DMS53 treated with DMSO at 0.1 percent for 48 hours (cell line): ENCODE results near the gene PRIM2.
A peak's percentile ranks its signal among the peaks of the same experiment; 100 is the strongest.
"Not testable (repeated sequence)": the region's sequence is repeated elsewhere in the genome, so short reads cannot be mapped to it uniquely, and the experiment has no call there.

Experiments
- DNase-seq: peaks from one replicate; lab custom pipeline; 2025; ENCODE audit not compliant: unreplicated experiment; lab: John Stamatoyannopoulos, UW

Gene PRIM2

DNA sequence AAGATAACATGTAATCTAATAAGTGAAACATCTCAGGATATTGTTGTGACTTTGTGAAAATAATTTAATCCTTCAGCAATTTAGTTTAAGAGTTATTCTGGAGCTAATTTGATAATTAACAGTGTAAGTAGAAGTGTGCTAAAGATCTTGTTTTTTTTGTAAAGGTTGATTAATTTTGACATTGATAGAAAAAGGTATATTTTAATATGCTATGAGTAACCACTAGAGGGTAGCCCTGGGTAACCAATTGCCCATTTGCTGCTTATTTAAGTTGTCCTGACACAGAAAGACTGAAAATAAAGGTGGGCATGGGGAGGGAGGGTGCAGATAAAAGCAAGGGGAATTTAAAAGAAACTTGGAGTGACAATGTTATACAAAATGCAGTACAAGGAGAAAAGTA, 262.1 kb downstream of the PRIM2 start:
- DNase-seq, result peak; percentile 1

GRCh38 chr6:57581586-57581985, 264.2 kb downstream of the PRIM2 start:
- not testable (repeated sequence) for DNase-seq

- not testable (repeated sequence) for DNase-seq
Observed at GRCh38 chr6:57601105-57601504, 283.7 kb downstream of the PRIM2 start.

DNA sequence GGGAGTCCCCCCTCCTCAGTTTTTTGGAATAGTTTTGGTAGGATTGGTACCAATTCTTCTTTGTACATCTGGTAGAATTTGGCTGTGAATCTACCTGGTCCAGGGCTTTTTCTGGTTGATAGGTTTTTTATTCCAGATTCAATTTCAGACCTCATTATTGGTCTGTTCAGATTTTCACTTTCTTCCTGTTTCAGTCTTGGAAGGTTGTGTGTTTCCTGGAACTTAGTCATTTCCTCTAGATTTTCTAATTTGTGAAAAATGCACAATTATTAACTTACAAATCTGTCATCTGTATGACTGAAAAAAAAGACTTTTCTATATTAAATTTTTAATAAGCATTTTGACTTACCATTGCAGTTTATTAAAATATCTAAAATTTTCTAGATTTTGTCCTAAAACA, 287.9 kb downstream of the PRIM2 start:
- DNase-seq, result not testable (repeated sequence)

DNA sequence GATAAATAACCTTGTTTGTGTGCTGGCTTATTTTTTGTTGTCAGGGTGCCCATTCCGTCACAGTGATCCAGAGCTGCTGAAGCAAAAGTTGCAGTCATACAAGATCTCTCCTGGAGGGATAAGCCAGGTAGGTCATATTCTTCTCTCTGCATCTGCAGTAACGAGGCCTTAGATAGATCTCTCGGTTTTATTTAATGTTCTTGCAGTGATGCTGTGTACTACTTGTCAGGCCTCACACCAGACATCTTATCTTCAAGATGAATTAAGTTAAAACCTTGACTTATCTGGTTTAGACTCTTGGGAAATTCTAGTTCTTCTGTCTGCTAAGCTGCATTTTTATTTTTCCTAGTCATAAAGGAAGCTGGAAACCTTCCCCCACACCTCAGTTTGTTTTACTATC, 288.9 kb downstream of the PRIM2 start:
- not testable (repeated sequence) for DNase-seq

- not testable (repeated sequence) for DNase-seq
Observed at GRCh38 chr6:57610612-57611011, 293.2 kb downstream of the PRIM2 start.

DNA sequence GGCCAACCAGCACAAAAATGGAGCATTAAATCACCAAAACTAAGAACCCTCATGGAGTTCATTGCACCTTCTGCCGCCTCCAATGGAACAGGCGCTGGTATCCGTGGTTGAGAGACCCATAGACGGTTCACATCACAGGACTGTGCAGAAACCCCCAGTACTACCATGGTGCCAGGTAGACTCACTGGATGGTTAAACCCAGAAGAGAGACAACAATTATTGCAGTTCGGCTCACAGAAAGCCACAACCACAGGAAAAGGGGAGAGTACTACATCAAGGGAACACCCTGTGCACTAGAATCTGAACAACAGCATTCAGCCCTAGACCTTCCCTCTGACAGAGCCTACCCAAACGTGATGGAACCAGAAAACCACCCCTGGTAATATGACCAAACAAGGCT, 301.5 kb downstream of the PRIM2 start:
- DNase-seq, result not testable (repeated sequence)

GRCh38 chr6:57631773-57632172, 314.3 kb downstream of the PRIM2 start:
- DNase-seq, result not testable (repeated sequence)

DNA sequence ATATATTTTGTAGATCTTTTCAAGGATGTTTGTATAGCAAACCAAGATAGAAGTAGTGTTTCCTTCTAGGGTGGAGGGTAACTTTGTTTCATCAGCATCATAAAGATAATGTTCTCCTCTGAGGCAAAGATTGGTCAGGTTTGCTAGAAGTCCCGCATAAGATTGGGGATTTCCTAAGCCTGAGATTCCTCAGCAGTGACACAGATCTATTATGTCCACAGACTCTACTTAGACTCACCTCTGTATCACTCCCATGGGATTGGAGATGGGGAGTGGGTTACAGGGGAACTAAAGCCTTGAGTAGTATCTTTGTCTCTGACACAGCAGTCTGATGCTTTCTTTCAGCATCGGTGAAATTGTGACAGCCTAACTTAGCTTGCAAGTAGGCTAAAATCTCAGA, 341.1 kb downstream of the PRIM2 start:
- not testable (repeated sequence) for DNase-seq

DNA sequence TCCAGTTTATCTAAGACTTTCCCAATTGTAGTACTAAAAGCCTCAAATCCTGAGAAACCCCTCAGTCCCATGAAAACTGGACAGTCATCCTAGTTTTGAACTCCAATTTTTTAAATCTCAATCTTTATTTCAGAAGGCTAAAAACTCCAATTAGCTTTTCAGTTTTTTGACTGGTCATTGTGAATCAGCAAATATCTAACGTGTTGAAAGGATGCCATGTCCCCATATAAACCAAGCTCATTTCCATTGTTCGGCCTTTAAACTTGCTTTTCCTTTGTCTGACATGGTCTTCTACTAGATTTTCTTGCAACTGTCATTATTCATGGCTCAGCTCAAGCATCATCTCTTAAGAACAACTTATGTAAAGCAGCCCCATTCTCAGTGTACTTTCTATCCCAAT, 342.4 kb downstream of the PRIM2 start:
- DNase-seq, result not testable (repeated sequence)

GRCh38 chr6:57660940-57661339, 343.5 kb downstream of the PRIM2 start:
- DNase-seq, result not testable (repeated sequence)

- DNase-seq, result not testable (repeated sequence)
Observed at GRCh38 chr6:57668108-57668507, 350.7 kb downstream of the PRIM2 start.

GRCh38 chr6:57671237-57671636, 353.8 kb downstream of the PRIM2 start:
- not testable (repeated sequence) for DNase-seq

DNA sequence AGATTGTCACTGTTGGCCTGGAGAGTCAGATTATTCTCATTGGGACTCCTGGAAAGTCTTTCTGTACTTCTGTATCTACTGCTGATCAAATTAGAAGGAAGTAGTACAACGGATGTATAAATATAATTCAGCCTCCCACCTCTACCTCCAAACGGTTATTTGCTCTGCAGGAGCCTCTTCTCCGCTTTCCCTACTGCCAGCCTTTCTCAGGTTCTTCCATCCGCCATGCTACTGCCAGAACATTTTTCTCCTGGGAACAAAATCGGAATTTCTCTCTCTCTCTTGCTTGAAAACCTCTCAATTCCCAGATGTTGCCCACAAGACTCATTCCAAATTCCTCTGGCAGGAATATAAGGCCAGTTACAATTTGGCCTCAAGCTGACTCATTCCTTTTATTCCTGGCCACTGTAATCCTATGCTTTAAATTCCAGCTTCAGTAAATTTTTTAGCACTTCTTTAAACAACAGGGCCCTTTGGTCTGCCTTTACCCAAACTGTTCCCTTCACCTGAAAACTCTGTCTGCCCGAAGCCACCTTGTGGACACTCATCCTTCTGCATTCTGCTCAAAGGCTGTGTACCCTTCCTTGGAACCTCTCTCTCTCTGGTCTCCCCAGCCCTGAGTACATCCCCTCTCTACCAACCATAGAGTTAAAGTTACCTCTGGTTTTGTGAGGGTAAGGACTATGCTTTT, 354.7 kb downstream of the PRIM2 start:
- not testable (repeated sequence) for DNase-seq

GRCh38 chr6:57673281-57673680, 355.9 kb downstream of the PRIM2 start:
- DNase-seq, result peak; percentile 9

DNA sequence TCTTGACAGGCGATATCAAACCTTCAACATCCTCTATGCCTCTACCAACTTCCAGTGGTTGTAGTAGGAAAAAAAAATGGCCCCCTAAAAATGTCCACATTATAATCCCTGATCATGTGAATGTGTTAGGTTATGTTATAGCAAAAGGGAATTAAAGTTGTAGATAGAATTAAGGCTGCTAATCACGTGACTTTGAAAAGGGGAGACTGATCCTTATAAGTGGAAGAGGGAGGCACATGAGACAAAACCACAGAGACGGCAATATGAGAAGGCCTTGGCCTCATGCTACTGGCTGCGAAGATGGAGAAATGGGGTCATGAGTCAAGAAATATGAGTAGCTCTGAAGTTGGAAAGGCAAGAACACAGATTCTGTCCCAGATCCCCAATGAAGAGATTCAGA, 358.0 kb downstream of the PRIM2 start:
- DNase-seq, result not testable (repeated sequence)

- DNase-seq, result not testable (repeated sequence)
Observed at GRCh38 chr6:57696382-57696781, 379.0 kb downstream of the PRIM2 start.
